SK-N-SH treated with all-trans-retinoic acid at 6 μM for 48 hours (cell line): ENCODE data around the gene NDUFS8.

Source experiments
- ATAC-seq: fragments of 200-7000 bp; cut with Tn5 transposase; 3 replicates; pipeline ENCODE4 v1.9.1; 2020; ENCODE audit warnings: mild to moderate bottlenecking, moderate library complexity
- BACH2 ChIP-seq: fragments of 250-450 bp; sonication (Bioruptor Pico); IDR thresholded peaks from 2 replicates; pipeline ENCODE4 v1.9.0; 2021; ENCODE audit warnings: mild to moderate bottlenecking, borderline replicate concordance
- CSDC2 ChIP-seq: fragments of 250-450 bp; sonication (Bioruptor Pico); IDR thresholded peaks from 2 replicates; pipeline ENCODE4 v1.5.0; 2020; ENCODE audit warnings: mild to moderate bottlenecking, moderate library complexity
- ESRRG ChIP-seq: fragments of 250-450 bp; sonication (Bioruptor Pico); IDR thresholded peaks from 2 replicates; pipeline ENCODE4 v1.6.1; 2021; ENCODE audit warnings: mild to moderate bottlenecking
- GLIS3 ChIP-seq: fragments of 250-450 bp; sonication (Bioruptor Pico); IDR thresholded peaks from 2 replicates; pipeline ENCODE4 v1.5.0; 2020; ENCODE audit warnings: mild to moderate bottlenecking, moderate library complexity
- ISL1 ChIP-seq: fragments of 250-450 bp; sonication (Bioruptor Pico); IDR thresholded peaks from 2 replicates; pipeline ENCODE4 v2.1.2; 2022; ENCODE audit warnings: mild to moderate bottlenecking, moderate library complexity
- PPARA ChIP-seq: fragments of 250-450 bp; sonication (Bioruptor Pico); IDR thresholded peaks from 2 replicates; pipeline ENCODE4 v1.5.0; 2020; ENCODE audit warnings: mild to moderate bottlenecking, borderline replicate concordance
- RARB ChIP-seq: fragments of 250-450 bp; sonication (Bioruptor Pico); IDR thresholded peaks from 2 replicates; pipeline ENCODE4 v1.8.0; 2021; ENCODE audit warnings: mild to moderate bottlenecking, moderate library complexity
- SNAI2 ChIP-seq: fragments of 250-450 bp; sonication (Bioruptor Pico); IDR thresholded peaks from 2 replicates; pipeline ENCODE4 v1.5.0; 2020; ENCODE audit warnings: mild to moderate bottlenecking, moderate library complexity
- TCF4 ChIP-seq: fragments of 250-450 bp; sonication (Bioruptor Pico); IDR thresholded peaks from 2 replicates; pipeline ENCODE4 v1.8.0; 2021; ENCODE audit warnings: mild to moderate bottlenecking, moderate library complexity, borderline replicate concordance
- TOX ChIP-seq: fragments of 250-450 bp; sonication (Bioruptor Pico); IDR thresholded peaks from 2 replicates; pipeline ENCODE4 v1.8.0; 2021; ENCODE audit warnings: mild to moderate bottlenecking, moderate library complexity, borderline replicate concordance
- ZC3H10 ChIP-seq: fragments of 250-450 bp; sonication (Bioruptor Pico); IDR thresholded peaks from 2 replicates; pipeline ENCODE4 v1.5.1; 2021; ENCODE audit warnings: mild to moderate bottlenecking, moderate library complexity
- ZFP3 ChIP-seq: fragments of 250-450 bp; sonication (Bioruptor Pico); IDR thresholded peaks from 2 replicates; pipeline ENCODE4 v1.5.0; 2020; ENCODE audit warnings: mild to moderate bottlenecking, moderate library complexity
- ZFP30 ChIP-seq: fragments of 450-650 bp; formaldehyde crosslinking; IDR thresholded peaks from 2 replicates; pipeline ENCODE4 v1.5.0; 2022; ENCODE audit warnings: mild to moderate bottlenecking, moderate library complexity
- ZNF70 ChIP-seq: fragments of 450-650 bp; formaldehyde crosslinking; IDR thresholded peaks from 2 replicates; pipeline ENCODE4 v1.5.0; 2020; ENCODE audit warnings: mild to moderate bottlenecking, moderate library complexity
- ZNF8 ChIP-seq: fragments of 450-650 bp; formaldehyde crosslinking; IDR thresholded peaks from 2 replicates; pipeline ENCODE4 v1.5.0; 2020; ENCODE audit warnings: mild to moderate bottlenecking, moderate library complexity
- TF ChIP-seq, protein P1 (sequence below): fragments of 250-450 bp; sonication (Bioruptor Pico); IDR thresholded peaks from 2 replicates; pipeline ENCODE4 v1.8.0; 2021; ENCODE audit warnings: low read depth, mild to moderate bottlenecking, moderate library complexity, borderline replicate concordance
- TF ChIP-seq, protein P2 (sequence below): fragments of 250-450 bp; sonication (Bioruptor Pico); IDR thresholded peaks from 2 replicates; pipeline ENCODE4 v1.5.1; 2020; ENCODE audit warnings: low read depth, mild to moderate bottlenecking, moderate library complexity
- TF ChIP-seq, protein P3 (sequence below): fragments of 250-450 bp; sonication (Bioruptor Pico); IDR thresholded peaks from 2 replicates; pipeline ENCODE4 v1.8.0; 2020; ENCODE audit warnings: mild to moderate bottlenecking, moderate library complexity, borderline replicate concordance
- TF ChIP-seq, protein P4 (sequence below): fragments of 250-450 bp; sonication (Bioruptor Pico); IDR thresholded peaks from 2 replicates; pipeline ENCODE4 v1.5.1; 2021; ENCODE audit warnings: mild to moderate bottlenecking, moderate library complexity
- TF ChIP-seq, protein P5 (sequence below): fragments of 250-450 bp; sonication (Bioruptor Pico); IDR thresholded peaks from 2 replicates; pipeline ENCODE4 v1.5.0; 2020; ENCODE audit warnings: mild to moderate bottlenecking, moderate library complexity

Gene NDUFS8

DNA sequence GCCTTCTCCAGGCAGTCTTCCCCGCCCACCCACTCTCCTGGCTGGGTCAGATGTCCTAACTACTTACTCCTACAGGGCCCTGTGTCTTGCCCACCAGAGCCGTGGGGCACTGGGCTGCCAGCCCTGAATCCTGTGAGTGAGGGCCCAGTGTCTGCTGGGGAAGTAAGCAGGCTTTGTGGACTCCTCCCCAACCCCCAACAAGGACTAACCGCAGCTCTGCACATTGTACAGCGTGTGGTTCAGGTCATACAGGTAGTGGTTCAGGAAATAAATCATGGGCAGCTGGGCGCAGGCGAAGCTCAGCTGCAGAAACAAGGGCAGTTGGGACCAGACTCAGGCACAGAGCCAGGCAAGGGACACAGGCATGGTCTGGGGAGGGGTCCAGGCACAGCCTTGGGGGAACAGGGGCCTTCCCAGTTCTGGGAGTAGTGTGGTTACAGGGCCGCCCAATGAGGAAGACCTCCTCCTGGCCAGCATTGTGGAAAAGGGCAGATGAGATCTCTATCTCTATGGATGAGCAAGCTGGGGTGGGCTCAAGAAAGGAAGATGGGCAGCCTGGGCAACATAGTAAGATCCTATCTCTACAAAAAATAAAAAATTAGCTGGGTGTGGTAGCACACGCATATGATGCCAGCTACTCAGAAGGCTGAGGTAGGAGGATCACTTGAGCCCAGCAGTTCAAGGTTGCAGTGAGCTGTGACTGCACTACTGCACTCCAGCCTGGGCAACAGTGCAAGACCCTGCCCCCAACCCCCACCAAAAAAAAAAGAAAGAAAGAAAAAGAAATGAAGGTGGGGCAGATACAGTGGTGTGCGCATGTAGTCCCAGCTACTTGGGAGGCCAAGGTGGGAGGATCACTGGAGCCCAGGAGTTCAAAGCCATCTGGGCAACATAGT is 32.1 kb upstream of the NDUFS8 start:
- ATAC-seq = no peak
- TF ChIP-seq, protein P1, sequence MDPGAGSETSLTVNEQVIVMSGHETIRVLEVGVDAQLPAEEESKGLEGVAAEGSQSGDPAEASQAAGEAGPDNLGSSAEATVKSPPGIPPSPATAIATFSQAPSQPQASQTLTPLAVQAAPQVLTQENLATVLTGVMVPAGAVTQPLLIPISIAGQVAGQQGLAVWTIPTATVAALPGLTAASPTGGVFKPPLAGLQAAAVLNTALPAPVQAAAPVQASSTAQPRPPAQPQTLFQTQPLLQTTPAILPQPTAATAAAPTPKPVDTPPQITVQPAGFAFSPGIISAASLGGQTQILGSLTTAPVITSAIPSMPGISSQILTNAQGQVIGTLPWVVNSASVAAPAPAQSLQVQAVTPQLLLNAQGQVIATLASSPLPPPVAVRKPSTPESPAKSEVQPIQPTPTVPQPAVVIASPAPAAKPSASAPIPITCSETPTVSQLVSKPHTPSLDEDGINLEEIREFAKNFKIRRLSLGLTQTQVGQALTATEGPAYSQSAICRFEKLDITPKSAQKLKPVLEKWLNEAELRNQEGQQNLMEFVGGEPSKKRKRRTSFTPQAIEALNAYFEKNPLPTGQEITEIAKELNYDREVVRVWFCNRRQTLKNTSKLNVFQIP = no peak
- TF ChIP-seq ZNF70 (CRISPR knock-in tag) (no peak), ZNF8 (CRISPR knock-in tag) (no peak)

DNA sequence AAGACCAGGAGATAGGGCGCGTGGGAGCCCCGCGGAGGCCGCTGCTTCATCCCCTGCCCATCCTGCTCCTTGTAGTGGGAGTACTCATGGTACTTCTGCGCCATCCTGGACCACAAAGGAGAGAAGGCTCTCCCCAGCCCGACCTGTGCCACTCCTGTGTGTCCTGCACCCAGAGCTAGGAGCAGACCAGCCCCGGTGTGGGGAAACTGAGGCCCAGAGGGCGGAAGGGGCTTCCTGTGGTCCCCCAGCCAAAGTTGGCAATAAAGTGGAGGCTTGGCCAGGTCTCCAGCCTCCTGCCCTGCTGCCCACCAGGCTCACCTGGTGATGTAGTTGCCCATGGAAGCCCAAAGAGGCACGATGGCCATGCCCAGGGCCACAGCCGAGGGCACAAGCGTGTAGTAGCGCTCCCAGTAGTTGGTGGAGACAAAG is 31.3 kb upstream of the NDUFS8 start:
- no peak for ATAC-seq
- no peak for TF ChIP-seq SNAI2 (CRISPR knock-in tag)
- TF ChIP-seq TCF4 = no peak
- TF ChIP-seq, protein P1 = no peak

DNA sequence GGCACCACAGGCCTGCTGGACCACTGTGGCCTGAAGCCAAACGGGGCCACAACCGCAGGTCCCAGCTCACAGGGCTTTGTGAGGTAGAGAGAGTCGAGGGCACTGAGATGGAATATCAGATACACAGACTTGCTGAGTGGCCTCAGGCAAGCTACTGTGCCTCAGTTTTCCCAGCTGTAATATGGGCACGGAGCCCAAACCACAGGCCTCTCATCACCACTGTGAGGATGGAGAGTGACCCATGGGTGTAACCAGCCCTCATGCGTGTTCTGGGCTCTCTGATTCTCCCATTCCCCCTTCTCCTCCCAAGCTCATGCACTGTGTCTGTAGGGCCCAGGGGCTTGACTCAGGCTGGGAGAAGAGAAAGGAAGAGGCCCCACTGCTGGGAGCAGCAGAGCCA is 30.8 kb upstream of the NDUFS8 start:
- TF ChIP-seq, protein P2, sequence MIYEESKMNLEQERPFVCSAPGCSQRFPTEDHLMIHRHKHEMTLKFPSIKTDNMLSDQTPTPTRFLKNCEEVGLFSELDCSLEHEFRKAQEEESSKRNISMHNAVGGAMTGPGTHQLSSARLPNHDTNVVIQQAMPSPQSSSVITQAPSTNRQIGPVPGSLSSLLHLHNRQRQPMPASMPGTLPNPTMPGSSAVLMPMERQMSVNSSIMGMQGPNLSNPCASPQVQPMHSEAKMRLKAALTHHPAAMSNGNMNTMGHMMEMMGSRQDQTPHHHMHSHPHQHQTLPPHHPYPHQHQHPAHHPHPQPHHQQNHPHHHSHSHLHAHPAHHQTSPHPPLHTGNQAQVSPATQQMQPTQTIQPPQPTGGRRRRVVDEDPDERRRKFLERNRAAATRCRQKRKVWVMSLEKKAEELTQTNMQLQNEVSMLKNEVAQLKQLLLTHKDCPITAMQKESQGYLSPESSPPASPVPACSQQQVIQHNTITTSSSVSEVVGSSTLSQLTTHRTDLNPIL (CRISPR knock-in tag) = no peak
- no peak for TF ChIP-seq ESRRG
- TF ChIP-seq SNAI2 (CRISPR knock-in tag) = no peak
- TF ChIP-seq TCF4 = no peak
- TF ChIP-seq, protein P1 = no peak
- TF ChIP-seq, protein P3, sequence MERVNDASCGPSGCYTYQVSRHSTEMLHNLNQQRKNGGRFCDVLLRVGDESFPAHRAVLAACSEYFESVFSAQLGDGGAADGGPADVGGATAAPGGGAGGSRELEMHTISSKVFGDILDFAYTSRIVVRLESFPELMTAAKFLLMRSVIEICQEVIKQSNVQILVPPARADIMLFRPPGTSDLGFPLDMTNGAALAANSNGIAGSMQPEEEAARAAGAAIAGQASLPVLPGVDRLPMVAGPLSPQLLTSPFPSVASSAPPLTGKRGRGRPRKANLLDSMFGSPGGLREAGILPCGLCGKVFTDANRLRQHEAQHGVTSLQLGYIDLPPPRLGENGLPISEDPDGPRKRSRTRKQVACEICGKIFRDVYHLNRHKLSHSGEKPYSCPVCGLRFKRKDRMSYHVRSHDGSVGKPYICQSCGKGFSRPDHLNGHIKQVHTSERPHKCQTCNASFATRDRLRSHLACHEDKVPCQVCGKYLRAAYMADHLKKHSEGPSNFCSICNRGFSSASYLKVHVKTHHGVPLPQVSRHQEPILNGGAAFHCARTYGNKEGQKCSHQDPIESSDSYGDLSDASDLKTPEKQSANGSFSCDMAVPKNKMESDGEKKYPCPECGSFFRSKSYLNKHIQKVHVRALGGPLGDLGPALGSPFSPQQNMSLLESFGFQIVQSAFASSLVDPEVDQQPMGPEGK (CRISPR knock-in tag) = no peak
- no peak for TF ChIP-seq ZFP3 (CRISPR knock-in tag)
- TF ChIP-seq RARB (CRISPR knock-in tag) = no peak
- TF ChIP-seq ZNF8 (CRISPR knock-in tag) = no peak
- no peak for TF ChIP-seq BACH2 (CRISPR knock-in tag)
- TF ChIP-seq PPARA (CRISPR knock-in tag) = no peak
- TF ChIP-seq, protein P4, sequence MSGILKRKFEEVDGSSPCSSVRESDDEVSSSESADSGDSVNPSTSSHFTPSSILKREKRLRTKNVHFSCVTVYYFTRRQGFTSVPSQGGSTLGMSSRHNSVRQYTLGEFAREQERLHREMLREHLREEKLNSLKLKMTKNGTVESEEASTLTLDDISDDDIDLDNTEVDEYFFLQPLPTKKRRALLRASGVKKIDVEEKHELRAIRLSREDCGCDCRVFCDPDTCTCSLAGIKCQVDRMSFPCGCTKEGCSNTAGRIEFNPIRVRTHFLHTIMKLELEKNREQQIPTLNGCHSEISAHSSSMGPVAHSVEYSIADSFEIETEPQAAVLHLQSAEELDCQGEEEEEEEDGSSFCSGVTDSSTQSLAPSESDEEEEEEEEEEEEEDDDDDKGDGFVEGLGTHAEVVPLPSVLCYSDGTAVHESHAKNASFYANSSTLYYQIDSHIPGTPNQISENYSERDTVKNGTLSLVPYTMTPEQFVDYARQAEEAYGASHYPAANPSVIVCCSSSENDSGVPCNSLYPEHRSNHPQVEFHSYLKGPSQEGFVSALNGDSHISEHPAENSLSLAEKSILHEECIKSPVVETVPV = no peak
- TF ChIP-seq ZNF70 (CRISPR knock-in tag) = no peak
- TF ChIP-seq ZFP30 (CRISPR knock-in tag) = no peak
- TF ChIP-seq, protein P5, sequence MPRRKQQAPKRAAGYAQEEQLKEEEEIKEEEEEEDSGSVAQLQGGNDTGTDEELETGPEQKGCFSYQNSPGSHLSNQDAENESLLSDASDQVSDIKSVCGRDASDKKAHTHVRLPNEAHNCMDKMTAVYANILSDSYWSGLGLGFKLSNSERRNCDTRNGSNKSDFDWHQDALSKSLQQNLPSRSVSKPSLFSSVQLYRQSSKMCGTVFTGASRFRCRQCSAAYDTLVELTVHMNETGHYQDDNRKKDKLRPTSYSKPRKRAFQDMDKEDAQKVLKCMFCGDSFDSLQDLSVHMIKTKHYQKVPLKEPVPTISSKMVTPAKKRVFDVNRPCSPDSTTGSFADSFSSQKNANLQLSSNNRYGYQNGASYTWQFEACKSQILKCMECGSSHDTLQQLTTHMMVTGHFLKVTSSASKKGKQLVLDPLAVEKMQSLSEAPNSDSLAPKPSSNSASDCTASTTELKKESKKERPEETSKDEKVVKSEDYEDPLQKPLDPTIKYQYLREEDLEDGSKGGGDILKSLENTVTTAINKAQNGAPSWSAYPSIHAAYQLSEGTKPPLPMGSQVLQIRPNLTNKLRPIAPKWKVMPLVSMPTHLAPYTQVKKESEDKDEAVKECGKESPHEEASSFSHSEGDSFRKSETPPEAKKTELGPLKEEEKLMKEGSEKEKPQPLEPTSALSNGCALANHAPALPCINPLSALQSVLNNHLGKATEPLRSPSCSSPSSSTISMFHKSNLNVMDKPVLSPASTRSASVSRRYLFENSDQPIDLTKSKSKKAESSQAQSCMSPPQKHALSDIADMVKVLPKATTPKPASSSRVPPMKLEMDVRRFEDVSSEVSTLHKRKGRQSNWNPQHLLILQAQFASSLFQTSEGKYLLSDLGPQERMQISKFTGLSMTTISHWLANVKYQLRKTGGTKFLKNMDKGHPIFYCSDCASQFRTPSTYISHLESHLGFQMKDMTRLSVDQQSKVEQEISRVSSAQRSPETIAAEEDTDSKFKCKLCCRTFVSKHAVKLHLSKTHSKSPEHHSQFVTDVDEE (CRISPR knock-in tag) = no peak
- no peak for TF ChIP-seq ISL1 (CRISPR knock-in tag)
- TF ChIP-seq CSDC2 (CRISPR knock-in tag) = no peak
- TF ChIP-seq GLIS3 (CRISPR knock-in tag) = no peak
- no peak for TF ChIP-seq TOX (CRISPR knock-in tag)
- no peak for TF ChIP-seq ZC3H10 (CRISPR knock-in tag)
- no peak for ATAC-seq
